ENCODE measurements around the gene ATF7. TPM values are rescaled to one million over a fixed set of nuclear protein-coding genes. Genes with fewer than 3 reads are reported as not detected.

ATF7 gene
- total and polyA plus RNA-seq, 2 of the 4 experiments (the other 2 are of a cell fraction), result 7.0 to 16.3 TPM

- no peak overlapping the region for H3K56ac ChIP-seq (ENCODE audit: extremely low read depth, insufficient read depth, low read length)
- no peak overlapping the region for H3K4ac ChIP-seq (ENCODE audit: low read depth, low read length)
- no peaks in the 10 kb centered on the region for H3K79me1 ChIP-seq (ENCODE audit: low read depth in 1 of 2, low read length in 2 of 2)
- no peak overlapping the region for H3K9ac ChIP-seq (ENCODE audit: low read depth, low read length)
- H2BK20ac ChIP-seq (ENCODE audit: low read depth, low read length), result no peak overlapping the region
- H3K4me3 ChIP-seq (ENCODE audit: insufficient read depth, low read depth, low read length), result no peak overlapping the region
- H2AFZ ChIP-seq (replicated peaks; ENCODE audit: low read length, poor library complexity), result no peak overlapping the region
- no peak overlapping the region for H4K5ac ChIP-seq (ENCODE audit: low read depth, low read length)
- H3K36me3 ChIP-seq (ENCODE audit: control insufficient read depth, insufficient read depth, low read length), result peaks cover 52% of the 10 kb centered on the region
- H3K9me3 ChIP-seq (ENCODE audit: control insufficient read depth, insufficient read depth, low read length), result no peaks in the 10 kb centered on the region
- H3K27me3 ChIP-seq (ENCODE audit: control insufficient read depth, insufficient read depth, low read length), result no peaks in the 10 kb centered on the region
- no peaks in the 10 kb centered on the region for H3K4me1 ChIP-seq (ENCODE audit: control insufficient read depth, insufficient read depth, low read length)
- H3K9me1 ChIP-seq (ENCODE audit: insufficient read depth, low read length), result no peaks in the 10 kb centered on the region
- no peak for ATAC-seq (ENCODE audit: low read depth)
- no peak overlapping the region for H2AK9ac ChIP-seq (replicated peaks; ENCODE audit: low read depth, low read length, poor library complexity)
- no peak overlapping the region for H2BK15ac ChIP-seq (ENCODE audit: low read depth, low read length)
- H2BK120ac ChIP-seq (ENCODE audit: low read depth, low read length), result no peak overlapping the region
- no peaks in the 10 kb centered on the region for H4K20me1 ChIP-seq (ENCODE audit: insufficient read depth, low read length)
- no peak overlapping the region for H3K4me2 ChIP-seq (ENCODE audit: low read depth, low read length)
- intact Hi-C loops (cut with micrococcal nuclease), result no loop called here
- no peak overlapping the region for H2AK5ac ChIP-seq (ENCODE audit: low read depth, low read length)
- in situ Hi-C loops (cut with MboI; ENCODE audit: low sequenced_read_pairs), result loop anchor here (10.0 kb wide), 1 partner anchor 300 kb away; no protein-coding TSS in a partner anchor
- H4K8ac ChIP-seq (ENCODE audit: low read depth in 2 of 2, low read length in 2 of 2), result no peak overlapping the region
- no peak overlapping the region for H3K18ac ChIP-seq (ENCODE audit: low read depth, low read length)
- ChIA-PET POLR2A (ENCODE audit: unreplicated experiment) (no interaction called here), CTCF (no interaction called here)
- H3K23ac ChIP-seq (ENCODE audit: low read depth, low read length), result no peak overlapping the region
- dilution Hi-C loops (cut with HindIII; ENCODE audit: low sequenced_read_pairs, unreplicated experiment), result no loop called here
- WGBS, 2 experiments (ENCODE audit: extremely low coverage in 2 of 2, insufficient read length in 1 of 2), result no CpG with 5 or more reads among the region's 2 CpGs
- H3K27ac ChIP-seq (ENCODE audit: insufficient read depth, low read length), result no peak overlapping the region
- no TSS peak for BruUV-seq (replicated peaks)
- TF ChIP-seq SMC3 (IDR thresholded peaks at IDR 0.05; ENCODE audit: low read depth, low read length) (no peak), MAZ (IDR thresholded peaks at IDR 0.05; ENCODE audit: borderline replicate concordance, low read depth, low read length) (no peak), MAFK (IDR thresholded peaks at IDR 0.05; ENCODE audit: low read depth, low read length) (no peak), USF2 (IDR thresholded peaks at IDR 0.05; ENCODE audit: low read depth, low read length) (no peak), ELK1 (IDR thresholded peaks at IDR 0.05; ENCODE audit: borderline replicate concordance, low read depth, low read length) (no peak), RAD21 (IDR thresholded peaks at IDR 0.05; ENCODE audit: low read length) (no peak), FOS (IDR thresholded peaks at IDR 0.05; ENCODE audit: low read depth, low read length) (no peak), MXI1 (IDR thresholded peaks at IDR 0.05; ENCODE audit: borderline replicate concordance, low read depth, low read length) (no peak), POLR2A (IDR thresholded peaks at IDR 0.05; ENCODE audit: low read depth, low read length) (no peak), CHD1 (IDR thresholded peaks at IDR 0.05; ENCODE audit: low read depth, low read length) (no peak), BHLHE40 (IDR thresholded peaks at IDR 0.05; ENCODE audit: low read depth, low read length) (no peak), CEBPB (IDR thresholded peaks at IDR 0.05; ENCODE audit: low read depth, low read length) (no peak), RCOR1 (IDR thresholded peaks at IDR 0.05; ENCODE audit: insufficient replicate concordance, low read length) (no peak), CTCF (conservative IDR thresholded peaks at IDR 0.05; ENCODE audit: low read depth, low read length) (no peak), NFE2L2 (IDR thresholded peaks at IDR 0.05; ENCODE audit: low read depth, low read length) (no peak), RFX5 (IDR thresholded peaks at IDR 0.05; ENCODE audit: low read depth, low read length) (no peak)
- H3K14ac ChIP-seq (replicated peaks; ENCODE audit: low read depth, low read length), result no peak overlapping the region
- DNase-seq, result no peak
- no peak overlapping the region for H4K91ac ChIP-seq (ENCODE audit: insufficient read depth, low read depth, low read length)
- no peak overlapping the region for H2BK5ac ChIP-seq (ENCODE audit: low read depth, low read length, poor library complexity, severe bottlenecking)
Measured at GRCh38 chr12:53515291-53515680, 110.9 kb downstream of the ATF7 start.

All from IMR-90 (cell line).